ENCODE measurements around the gene TMEM120B.
A peak's percentile ranks its signal among the peaks of the same experiment; 100 is the strongest.

TMEM120B gene

GRCh38 chr12:121795034-121795968 is 82.7 kb downstream of the TMEM120B start:
- H3K4me2 ChIP-seq (ENCODE audit: low read length), result peak overlapping the region; percentile 1
- peaks cover 7% of the 10 kb centered on the region for H3K79me1 ChIP-seq (ENCODE audit: low read length)
- no peak overlapping the region for H3K23ac ChIP-seq (ENCODE audit: low read length)
- H4K5ac ChIP-seq (ENCODE audit: low read length), result no peak overlapping the region
- no peaks in the 10 kb centered on the region for H3K27me3 ChIP-seq (ENCODE audit: insufficient read depth, low read length, poor library complexity)
- peaks cover 23% of the 10 kb centered on the region for H3K79me2 ChIP-seq (ENCODE audit: control insufficient read depth, insufficient read depth, low read length)
- no peak overlapping the region for H2AK5ac ChIP-seq (ENCODE audit: low read length)
- no peak overlapping the region for H2BK15ac ChIP-seq (replicated peaks; ENCODE audit: low read depth)
- H2BK5ac ChIP-seq (ENCODE audit: low read length), result no peak overlapping the region
- no peaks in the 10 kb centered on the region for H3K36me3 ChIP-seq (ENCODE audit: control insufficient read depth, insufficient read depth, low read length)
- H3K9ac ChIP-seq (ENCODE audit: low read length), result peak overlapping the region; percentile 66
- no peak overlapping the region for H4K8ac ChIP-seq (ENCODE audit: low read depth, low read length)
- peak overlapping the region; percentile 76 for H3K56ac ChIP-seq (ENCODE audit: low read length)
- H3K27ac ChIP-seq (ENCODE audit: low read depth, low read length), result no peak overlapping the region
- no peak overlapping the region for H2BK120ac ChIP-seq (ENCODE audit: low read depth, low read length)
- WGBS (ENCODE audit: extremely low coverage, insufficient coverage, low lambda C conversion rate), result no CpG with 5 or more reads among the region's 15 CpGs
- H3K4me3 ChIP-seq (ENCODE audit: low read length), result no peak overlapping the region
- no peak overlapping the region for H3K4ac ChIP-seq (ENCODE audit: low read depth, low read length)
- H3K18ac ChIP-seq (ENCODE audit: low read length), result no peak overlapping the region
- peaks cover 19% of the 10 kb centered on the region for H3K4me1 ChIP-seq (ENCODE audit: control insufficient read depth, low read depth, low read length)
- DNase-seq, result peak; percentile 86

- Histone ChIP-seq H3K23ac (ENCODE audit: low read length) (no peak overlapping the region), H3K56ac (ENCODE audit: low read length) (peak overlapping the region; percentile 83), H2BK5ac (ENCODE audit: low read length) (no peak overlapping the region), H3K27me3 (ENCODE audit: insufficient read depth, low read length, poor library complexity) (no peaks in the 10 kb centered on the region), H3K18ac (ENCODE audit: low read length) (peak overlapping the region; percentile 19), H3K4ac (ENCODE audit: low read depth, low read length) (no peak overlapping the region), H3K27ac (ENCODE audit: low read depth, low read length) (peak overlapping the region; percentile 47), H3K4me2 (ENCODE audit: low read length) (peak overlapping the region; percentile 51), H3K9ac (ENCODE audit: low read length) (peak overlapping the region; percentile 68), H3K36me3 (ENCODE audit: control insufficient read depth, insufficient read depth, low read length) (no peaks in the 10 kb centered on the region), H3K4me1 (ENCODE audit: control insufficient read depth, low read depth, low read length) (peaks cover 19% of the 10 kb centered on the region), H2BK15ac (replicated peaks; ENCODE audit: low read depth) (no peak overlapping the region), H2AK5ac (ENCODE audit: low read length) (peak overlapping the region; percentile 7), H4K8ac (ENCODE audit: low read depth, low read length) (no peak overlapping the region), H3K79me2 (ENCODE audit: control insufficient read depth, insufficient read depth, low read length) (peaks cover 37% of the 10 kb centered on the region), H3K4me3 (ENCODE audit: low read length) (no peak overlapping the region), H3K79me1 (ENCODE audit: low read length) (peaks cover 7% of the 10 kb centered on the region), H4K5ac (ENCODE audit: low read length) (no peak overlapping the region), H2BK120ac (ENCODE audit: low read depth, low read length) (no peak overlapping the region)
- peak; percentile 93 for DNase-seq
- no CpG with 5 or more reads among the region's 39 CpGs for whole genome bisulfite sequencing (ENCODE audit: extremely low coverage, insufficient coverage, low lambda C conversion rate)
Measured at GRCh38 chr12:121796855-121797751, 84.6 kb downstream of the TMEM120B start.

GRCh38 chr12:121797937-121798786 is 85.6 kb downstream of the TMEM120B start:
- WGBS (ENCODE audit: extremely low coverage, insufficient coverage, low lambda C conversion rate), result no CpG with 5 or more reads among the region's 19 CpGs
- Histone ChIP-seq H3K4ac (ENCODE audit: low read depth, low read length) (no peak overlapping the region), H3K23ac (ENCODE audit: low read length) (no peak overlapping the region), H3K27me3 (ENCODE audit: insufficient read depth, low read length, poor library complexity) (no peaks in the 10 kb centered on the region), H3K79me1 (ENCODE audit: low read length) (peaks cover 5% of the 10 kb centered on the region), H3K79me2 (ENCODE audit: control insufficient read depth, insufficient read depth, low read length) (peaks cover 39% of the 10 kb centered on the region), H3K18ac (ENCODE audit: low read length) (no peak overlapping the region), H2BK5ac (ENCODE audit: low read length) (peak overlapping the region; percentile 18), H3K27ac (ENCODE audit: low read depth, low read length) (peak overlapping the region; percentile 79), H4K5ac (ENCODE audit: low read length) (no peak overlapping the region), H2BK120ac (ENCODE audit: low read depth, low read length) (no peak overlapping the region), H3K56ac (ENCODE audit: low read length) (peak overlapping the region; percentile 72), H3K36me3 (ENCODE audit: control insufficient read depth, insufficient read depth, low read length) (no peaks in the 10 kb centered on the region), H2BK15ac (replicated peaks; ENCODE audit: low read depth) (no peak overlapping the region), H3K4me1 (ENCODE audit: control insufficient read depth, low read depth, low read length) (peaks cover 17% of the 10 kb centered on the region), H3K9ac (ENCODE audit: low read length) (peak overlapping the region; percentile 56), H3K4me3 (ENCODE audit: low read length) (no peak overlapping the region), H3K4me2 (ENCODE audit: low read length) (peak overlapping the region; percentile 70), H4K8ac (ENCODE audit: low read depth, low read length) (no peak overlapping the region), H2AK5ac (ENCODE audit: low read length) (no peak overlapping the region)
- DNase-seq, result peak; percentile 81

- H4K5ac ChIP-seq (ENCODE audit: low read length), result no peak overlapping the region
- no peak overlapping the region for H2BK15ac ChIP-seq (replicated peaks; ENCODE audit: low read depth)
- H3K4ac ChIP-seq (ENCODE audit: low read depth, low read length), result peak overlapping the region; percentile 8
- DNase-seq, result no peak
- peak overlapping the region; percentile 79 for H3K27ac ChIP-seq (ENCODE audit: low read depth, low read length)
- no peak overlapping the region for H3K23ac ChIP-seq (ENCODE audit: low read length)
- no peaks in the 10 kb centered on the region for H3K36me3 ChIP-seq (ENCODE audit: control insufficient read depth, insufficient read depth, low read length)
- peaks cover 17% of the 10 kb centered on the region for H3K4me1 ChIP-seq (ENCODE audit: control insufficient read depth, low read depth, low read length)
- H3K18ac ChIP-seq (ENCODE audit: low read length), result peak overlapping the region; percentile 29
- H4K8ac ChIP-seq (ENCODE audit: low read depth, low read length), result no peak overlapping the region
- H3K9ac ChIP-seq (ENCODE audit: low read length), result peak overlapping the region; percentile 47
- no CpG with 5 or more reads among the region's 10 CpGs for WGBS (ENCODE audit: extremely low coverage, insufficient coverage, low lambda C conversion rate)
- peaks cover 39% of the 10 kb centered on the region for H3K79me2 ChIP-seq (ENCODE audit: control insufficient read depth, insufficient read depth, low read length)
- no peak overlapping the region for H2AK5ac ChIP-seq (ENCODE audit: low read length)
- H3K4me2 ChIP-seq (ENCODE audit: low read length), result peak overlapping the region; percentile 70
- H3K56ac ChIP-seq (ENCODE audit: low read length), result peak overlapping the region; percentile 66
- H3K4me3 ChIP-seq (ENCODE audit: low read length), result no peak overlapping the region
- H2BK5ac ChIP-seq (ENCODE audit: low read length), result peak overlapping the region; percentile 24
- peaks cover 5% of the 10 kb centered on the region for H3K79me1 ChIP-seq (ENCODE audit: low read length)
- H2BK120ac ChIP-seq (ENCODE audit: low read depth, low read length), result no peak overlapping the region
- no peaks in the 10 kb centered on the region for H3K27me3 ChIP-seq (ENCODE audit: insufficient read depth, low read length, poor library complexity)
Measured at GRCh38 chr12:121798787-121799155, 86.2 kb downstream of the TMEM120B start.

- H2BK120ac ChIP-seq (ENCODE audit: low read depth, low read length), result peak overlapping the region; percentile 9
- no CpG with 5 or more reads among the region's 30 CpGs for WGBS (ENCODE audit: extremely low coverage, insufficient coverage, low lambda C conversion rate)
- H2BK15ac ChIP-seq (replicated peaks; ENCODE audit: low read depth), result no peak overlapping the region
- peak overlapping the region; percentile 87 for H2BK5ac ChIP-seq (ENCODE audit: low read length)
- H3K79me2 ChIP-seq (ENCODE audit: control insufficient read depth, insufficient read depth, low read length), result peaks cover 39% of the 10 kb centered on the region
- H3K23ac ChIP-seq (ENCODE audit: low read length), result no peak overlapping the region
- H3K9ac ChIP-seq (ENCODE audit: low read length), result peak overlapping the region; percentile 99
- peak overlapping the region; percentile 100 for H3K18ac ChIP-seq (ENCODE audit: low read length)
- H3K27ac ChIP-seq (ENCODE audit: low read depth, low read length), result peak overlapping the region; percentile 100
- H3K4me1 ChIP-seq (ENCODE audit: control insufficient read depth, low read depth, low read length), result peaks cover 17% of the 10 kb centered on the region
- H3K4ac ChIP-seq (ENCODE audit: low read depth, low read length), result peak overlapping the region; percentile 65
- peak overlapping the region; percentile 94 for H3K56ac ChIP-seq (ENCODE audit: low read length)
- no peak overlapping the region for H4K5ac ChIP-seq (ENCODE audit: low read length)
- DNase-seq, result peak; percentile 93
- H3K27me3 ChIP-seq (ENCODE audit: insufficient read depth, low read length, poor library complexity), result no peaks in the 10 kb centered on the region
- H3K4me2 ChIP-seq (ENCODE audit: low read length), result peak overlapping the region; percentile 80
- peaks cover 5% of the 10 kb centered on the region for H3K79me1 ChIP-seq (ENCODE audit: low read length)
- no peaks in the 10 kb centered on the region for H3K36me3 ChIP-seq (ENCODE audit: control insufficient read depth, insufficient read depth, low read length)
- peak overlapping the region; percentile 67 for H3K4me3 ChIP-seq (ENCODE audit: low read length)
- no peak overlapping the region for H4K8ac ChIP-seq (ENCODE audit: low read depth, low read length)
- H2AK5ac ChIP-seq (ENCODE audit: low read length), result peak overlapping the region; percentile 55
Measured at GRCh38 chr12:121799156-121799841, 86.7 kb downstream of the TMEM120B start.
